SU-DHL-6 (cell line): ENCODE data around the gene AGPS.

Experiments
- CTCF ChIP-seq: fragments of 200-600 bp; sonication (generic); IDR thresholded peaks from one replicate; pipeline ENCODE4 v1.5.1; 2017; ENCODE audit warnings: antibody characterized with exemption, mild to moderate bottlenecking, low read length, moderate library complexity; ENCODE audit not compliant: insufficient read depth, poor library complexity, severe bottlenecking
- EZH2phosphoT487 ChIP-seq: fragments of 200-600 bp; sonication (generic), shearing (Covaris generic); conservative IDR thresholded peaks from 2 replicates; pipeline ENCODE4 v1.6.1; 2018; ENCODE audit warnings: mild to moderate bottlenecking, antibody characterized with exemption, low read length, moderate library complexity, mixed read lengths

GRCh38 chr2:177535000-177535399, 142.4 kb downstream of the AGPS start:
- TF ChIP-seq CTCF, result no peak
- TF ChIP-seq EZH2phosphoT487, result no peak
